Epithelial cell of esophagus (primary cell): ENCODE results near the gene CEP44.
A peak's percentile ranks its signal among the peaks of the same experiment; 100 is the strongest.

Experiments
- DNase-seq: peaks from one replicate; pipeline ENCODE4 v3.0.0; 2010; ENCODE audit warnings: low read depth
- H3K4me3 ChIP-seq: 2 replicates; pipeline ENCODE4 v1.5.1; 2011; ENCODE audit warnings: mild to moderate bottlenecking, low read length, control low read depth
- CTCF ChIP-seq: IDR thresholded peaks from 2 replicates; pipeline ENCODE4 v1.5.1; 2011; ENCODE audit warnings: low read depth, mild to moderate bottlenecking, low read length, control low read depth, inconsistent platforms; ENCODE audit not compliant: insufficient read depth; ENCODE audit errors: missing control alignments

Gene CEP44

DNA sequence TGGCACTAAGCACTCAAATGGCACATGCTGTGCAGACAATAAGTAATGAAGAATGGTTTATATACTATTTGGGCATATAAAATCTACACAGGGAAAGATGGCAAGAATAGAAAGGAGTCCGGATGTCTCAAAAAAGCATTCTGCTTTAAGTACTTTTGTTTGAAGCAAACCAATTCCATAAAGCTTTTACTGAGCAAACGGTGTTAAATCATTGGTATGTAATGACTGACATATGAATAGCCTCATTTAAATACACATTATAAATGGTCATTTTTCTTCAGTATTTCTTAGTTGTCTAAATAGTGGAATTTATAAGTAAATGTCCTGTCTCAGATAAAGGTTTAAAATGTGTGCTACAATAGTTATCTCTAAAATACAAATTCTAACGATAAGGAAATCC lies 6.3 kb upstream of the CEP44 start:
- no peak overlapping the region for H3K4me3 ChIP-seq
- no peak for DNase-seq
- TF ChIP-seq CTCF, result no peak

- TF ChIP-seq CTCF, result no peak
- no peak overlapping the region for H3K4me3 ChIP-seq
- no peak for DNase-seq
Measured at GRCh38 chr4:174278467-174278866, 5.2 kb upstream of the CEP44 start.

GRCh38 chr4:174279433-174280155 lies 4.1 kb upstream of the CEP44 start:
- no peak for DNase-seq
- no peak overlapping the region for H3K4me3 ChIP-seq
- no peak for TF ChIP-seq CTCF

GRCh38 chr4:174281182-174281737 lies 2.5 kb upstream of the CEP44 start:
- no peak for DNase-seq
- TF ChIP-seq CTCF, result no peak
- H3K4me3 ChIP-seq, result no peak overlapping the region

DNA sequence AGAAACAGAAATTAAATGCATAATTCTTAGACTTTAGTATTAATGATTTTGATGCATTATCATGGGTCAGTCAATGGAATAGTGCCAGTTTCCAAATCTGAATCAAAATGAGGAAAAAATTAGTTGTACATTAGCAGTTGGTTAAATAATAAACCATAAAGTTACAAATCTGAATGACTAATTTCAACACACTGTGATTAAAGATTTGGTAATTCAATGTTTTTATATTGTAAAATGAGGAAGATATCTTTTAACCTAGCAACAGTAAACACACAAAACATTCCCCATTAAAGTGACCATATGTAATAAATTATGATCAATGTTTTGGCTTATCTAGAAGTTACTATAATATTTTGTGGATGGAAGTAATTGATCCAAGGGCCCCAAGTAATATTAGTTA lies 1.8 kb upstream of the CEP44 start:
- peak overlapping the region; percentile 91 for H3K4me3 ChIP-seq
- TF ChIP-seq CTCF, result no peak
- DNase-seq, result no peak

- peak; percentile 98 for DNase-seq
- peak overlapping the region; percentile 91 for H3K4me3 ChIP-seq
- no peak for TF ChIP-seq CTCF
Measured at GRCh38 chr4:174282836-174283506, 740 bp upstream of the CEP44 start.
